NOMO-1 (cell line): ENCODE measurements around the gene WFDC9.
"Not testable (repeated sequence)": the region's sequence is repeated elsewhere in the genome, so short reads cannot be mapped to it uniquely, and the experiment has no call there.

ENCODE experiments used
- DNase-seq, 2 experiments: peaks; one replicate each; lab custom pipeline; 2025; ENCODE audit not compliant: unreplicated experiment in 2 of 2; lab: John Stamatoyannopoulos, UW

WFDC9 gene

DNA sequence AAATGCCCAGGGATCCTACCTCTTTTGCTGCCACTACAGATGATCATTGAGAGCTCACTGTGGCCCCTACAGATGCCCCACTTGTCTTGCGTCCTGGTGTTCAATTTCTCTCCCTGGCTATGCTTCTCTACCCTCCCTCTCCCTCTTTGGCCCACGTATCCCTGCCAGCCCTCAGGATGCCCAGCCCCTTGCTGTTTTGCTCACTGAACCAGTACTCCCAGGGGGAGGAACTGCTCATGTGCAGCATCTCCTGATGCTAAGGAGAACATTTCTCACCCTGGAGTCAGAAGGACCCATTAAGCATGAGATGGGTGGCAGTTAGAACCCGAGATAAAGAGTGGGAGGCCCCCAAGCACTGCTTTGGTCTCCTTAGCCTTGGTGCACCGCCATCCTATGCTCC lies at the start of gene WFDC9:
Gene WFDC9, minus strand, starts transcription at position 101 of the 400 bp plus-strand sequence. CDS start 21,103 bp downstream, outside the sequence.
- DNase-seq = no peak

- no peak for DNase-seq
These were observed 48.6 kb upstream of the WFDC9 start for GRCh38 chr20:45679650-45680049.

DNA sequence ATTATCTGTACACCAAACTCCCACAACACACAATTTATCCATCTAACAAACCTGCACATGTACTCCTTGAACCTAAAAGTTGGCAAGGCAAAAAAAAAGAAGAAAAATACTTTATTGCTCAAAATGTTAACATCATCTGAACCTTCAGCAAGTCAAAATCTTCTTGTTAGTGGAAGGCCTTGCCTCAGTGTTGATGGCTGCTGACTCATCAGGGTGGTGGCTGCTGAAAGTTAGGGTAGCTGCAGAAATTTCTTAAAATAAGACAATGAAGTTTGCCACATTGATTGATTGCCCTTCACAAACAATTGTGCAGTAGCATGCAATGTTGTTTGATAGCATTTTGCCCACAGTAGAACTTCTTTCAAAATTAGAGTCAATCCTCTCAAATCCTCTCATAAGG lies 41.7 kb upstream of the WFDC9 start:
- DNase-seq = peak; percentile 13 to 39

DNA sequence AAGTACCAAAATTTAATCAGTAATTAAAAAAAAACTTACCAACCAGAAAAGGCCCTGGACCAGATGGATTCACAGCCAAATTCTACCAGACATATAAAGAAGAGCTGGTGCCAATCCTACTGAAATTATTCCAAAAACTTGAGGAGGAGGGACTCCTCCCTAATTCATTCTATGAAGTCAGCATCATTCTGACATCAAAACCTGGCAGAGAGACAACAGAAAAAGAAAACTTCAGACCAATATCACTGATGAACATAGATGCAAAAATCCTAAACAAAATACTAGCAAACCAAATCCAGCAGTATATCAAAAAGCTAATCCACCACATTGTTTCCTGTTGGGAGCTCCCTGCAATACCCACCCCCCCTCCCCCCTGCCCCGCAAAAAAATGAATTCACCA lies 39.1 kb upstream of the WFDC9 start, which contains the start of gene WFDC11:
Gene WFDC11, minus strand, starts transcription at position 101 of the 400 bp plus-strand sequence. CDS start 19,639 bp downstream, outside the sequence.
- no peak for DNase-seq

DNA sequence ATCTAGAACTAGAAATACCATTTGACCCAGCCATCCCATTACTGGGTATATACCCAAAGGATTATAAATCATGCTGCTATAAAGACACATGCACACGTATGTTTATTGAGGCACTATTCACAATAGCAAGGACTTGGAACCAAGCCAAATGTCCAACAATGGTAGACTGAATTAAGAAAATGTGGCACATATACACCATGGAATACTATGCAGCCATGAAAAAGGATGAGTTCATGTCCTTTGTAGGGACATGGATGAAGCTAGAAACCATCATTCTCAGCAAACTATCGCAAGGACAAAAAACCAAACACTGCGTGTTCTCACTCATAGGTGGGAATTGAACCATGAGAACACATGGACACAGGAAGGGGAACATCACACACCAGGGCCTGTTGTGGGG lies 26.0 kb upstream of the WFDC9 start:
- not testable (repeated sequence) for DNase-seq

- not testable (repeated sequence) for DNase-seq
These were observed 20.6 kb upstream of the WFDC9 start for GRCh38 chr20:45651726-45652125.

- DNase-seq = no peak
These were observed 18.3 kb upstream of the WFDC9 start for GRCh38 chr20:45649312-45649863.

GRCh38 chr20:45647441-45648050 lies 16.5 kb upstream of the WFDC9 start:
- no peak for DNase-seq

DNA sequence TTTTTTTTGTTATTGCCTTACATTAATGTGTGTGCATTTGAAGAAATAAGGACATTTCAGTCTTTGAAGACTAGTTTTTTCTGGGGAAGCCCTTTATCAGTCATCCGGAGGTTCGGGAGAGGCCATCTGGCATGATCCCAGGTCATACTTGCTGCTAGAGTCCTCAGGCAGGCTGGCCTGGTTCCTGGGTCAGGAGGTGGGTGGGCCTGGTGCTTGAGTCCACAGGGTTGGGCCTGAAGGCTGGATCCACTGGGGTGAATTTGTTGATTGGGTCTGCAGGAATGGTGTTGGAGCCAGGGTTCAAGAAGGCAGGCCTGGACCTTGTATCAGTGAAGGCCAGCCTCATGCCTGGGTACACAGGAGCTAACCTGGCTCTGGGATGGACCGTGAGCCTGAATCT lies 15.8 kb upstream of the WFDC9 start:
- no peak for DNase-seq

DNA sequence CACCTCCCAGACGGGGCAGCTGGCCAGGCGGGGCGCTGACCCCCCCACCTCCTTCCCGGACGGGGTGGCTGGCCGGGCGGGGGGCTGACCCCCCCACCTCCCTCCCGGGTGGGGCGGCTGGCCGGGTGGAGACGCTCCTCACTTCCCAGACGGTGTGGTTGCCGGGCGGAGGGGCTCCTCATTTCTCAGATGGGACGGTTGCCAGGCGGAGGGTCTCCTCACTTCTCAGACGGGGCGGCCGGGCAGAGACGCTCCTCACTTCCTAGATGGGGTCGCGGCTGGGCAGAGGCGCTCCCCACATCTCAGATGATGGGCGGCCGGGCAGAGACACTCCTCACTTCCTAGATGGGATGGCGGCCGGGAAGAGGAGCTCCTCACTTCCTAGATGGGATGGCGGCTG lies 14.8 kb upstream of the WFDC9 start:
- DNase-seq = not testable (repeated sequence)

DNA sequence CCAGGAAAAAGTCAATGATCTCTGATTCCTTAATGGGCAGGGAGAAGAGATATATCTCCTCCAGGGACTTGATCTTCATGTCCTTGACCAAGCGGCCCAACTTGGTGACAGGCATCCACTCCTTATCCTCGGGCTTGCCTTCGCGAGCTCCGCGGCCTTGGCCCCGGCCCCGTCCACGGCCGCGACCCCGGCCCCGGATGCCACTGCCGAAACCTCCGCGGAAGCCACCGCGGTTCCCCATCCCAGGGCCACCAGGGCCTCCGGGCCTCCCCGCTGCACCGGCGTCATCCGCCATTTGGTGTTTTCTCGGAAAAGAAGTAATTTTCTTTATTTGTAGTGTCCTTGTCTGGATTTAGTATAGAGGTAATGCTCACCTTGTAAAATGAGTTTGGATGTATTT lies 10.0 kb upstream of the WFDC9 start:
- DNase-seq = not testable (repeated sequence)

- no peak for DNase-seq
These were observed 8.6 kb upstream of the WFDC9 start for GRCh38 chr20:45639687-45640086.

DNA sequence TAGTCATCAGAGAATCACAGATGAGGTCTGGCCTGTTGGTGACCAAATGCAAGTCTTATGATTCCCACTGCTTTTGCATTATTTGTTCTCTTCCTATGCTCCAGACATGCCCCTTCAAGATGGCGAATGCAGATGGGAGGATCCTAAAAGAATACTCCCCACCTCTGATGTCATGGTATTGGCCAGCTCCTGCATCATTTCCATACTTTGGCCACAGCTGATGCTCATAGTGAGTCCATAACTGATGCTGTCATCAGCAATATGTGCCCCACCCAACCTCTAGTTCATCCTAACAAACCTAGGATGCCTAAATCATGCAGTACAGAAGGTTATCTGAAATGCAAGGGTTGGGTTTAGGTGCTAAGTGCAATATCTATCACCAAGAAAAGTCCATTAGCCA lies 5.4 kb upstream of the WFDC9 start:
- no peak for DNase-seq

DNA sequence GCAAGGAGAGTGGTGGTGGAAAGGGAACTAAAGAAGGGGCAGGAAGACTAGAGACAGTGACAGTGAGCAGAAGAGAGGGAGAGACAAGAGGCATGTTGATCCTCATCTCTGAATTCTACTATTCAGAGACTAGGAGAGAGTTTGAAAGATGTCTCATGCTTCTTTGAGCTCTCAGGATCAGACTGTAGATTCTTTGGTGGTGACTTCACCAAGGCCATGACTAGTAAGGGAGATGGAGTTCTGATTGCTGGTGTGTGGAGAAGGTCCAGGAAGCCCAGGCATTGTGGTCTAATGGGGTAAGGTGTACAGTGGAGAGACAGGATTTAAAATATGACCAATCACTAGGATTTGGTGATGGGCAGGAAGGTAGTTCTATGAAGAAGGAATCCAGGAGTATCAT lies 713 bp downstream of the WFDC9 start:
- no peak for DNase-seq

GRCh38 chr20:45629496-45630100 lies 1.5 kb downstream of the WFDC9 start, which contains the start of gene WFDC10A:
TSS of gene WFDC10A (plus strand) at chr20:45629739. CDS start at chr20:45629814, 75 bp downstream.
- peak; percentile 76 to 87 for DNase-seq

DNA sequence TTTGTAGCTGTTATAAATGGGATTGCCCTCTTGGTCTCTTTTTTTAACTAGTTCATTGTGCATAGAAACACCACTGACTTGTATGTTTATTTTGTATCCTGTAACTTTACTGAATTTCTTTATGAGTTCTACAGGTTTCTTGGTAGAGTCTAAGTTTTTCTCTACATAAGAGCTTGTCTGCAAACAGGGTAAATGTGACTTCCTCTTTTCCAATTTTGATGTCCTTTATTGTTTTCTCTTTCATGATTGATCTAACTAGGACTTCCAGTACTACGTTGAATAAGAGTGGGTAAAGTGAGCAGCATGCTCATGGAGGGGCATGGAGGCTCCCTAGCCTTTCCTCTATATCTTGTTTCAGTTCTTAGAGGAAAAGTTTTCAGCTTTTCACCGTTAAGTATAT lies 4.5 kb downstream of the WFDC9 start:
- DNase-seq = no peak

DNA sequence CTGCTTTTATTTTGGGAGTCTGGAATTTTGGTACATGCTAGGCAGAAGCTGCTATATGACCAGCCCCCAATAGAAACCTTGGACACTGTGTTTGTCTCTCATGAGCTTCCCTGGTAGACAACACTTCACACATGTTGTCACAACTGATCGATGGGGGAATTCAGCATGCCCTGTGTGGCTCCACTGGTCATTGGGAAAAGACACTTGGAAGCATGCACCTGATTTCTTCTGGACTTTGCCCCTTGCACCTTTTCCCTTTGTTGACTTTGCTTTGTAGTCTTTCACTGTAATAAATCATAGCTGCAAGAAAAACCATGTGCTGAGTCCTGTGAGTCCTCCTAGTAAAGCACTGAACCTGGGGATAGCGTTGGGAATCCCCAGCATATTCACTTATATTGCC lies 9.5 kb downstream of the WFDC9 start:
- DNase-seq = no peak

- no peak for DNase-seq
These were observed 13.5 kb downstream of the WFDC9 start for GRCh38 chr20:45617591-45617990.

- no peak for DNase-seq
These were observed 18.8 kb downstream of the WFDC9 start for GRCh38 chr20:45612314-45612713.

- no peak for DNase-seq
These were observed 20.0 kb downstream of the WFDC9 start for GRCh38 chr20:45611054-45611453.

- DNase-seq = no peak
These were observed 23.3 kb downstream of the WFDC9 start for GRCh38 chr20:45607810-45608209.

DNA sequence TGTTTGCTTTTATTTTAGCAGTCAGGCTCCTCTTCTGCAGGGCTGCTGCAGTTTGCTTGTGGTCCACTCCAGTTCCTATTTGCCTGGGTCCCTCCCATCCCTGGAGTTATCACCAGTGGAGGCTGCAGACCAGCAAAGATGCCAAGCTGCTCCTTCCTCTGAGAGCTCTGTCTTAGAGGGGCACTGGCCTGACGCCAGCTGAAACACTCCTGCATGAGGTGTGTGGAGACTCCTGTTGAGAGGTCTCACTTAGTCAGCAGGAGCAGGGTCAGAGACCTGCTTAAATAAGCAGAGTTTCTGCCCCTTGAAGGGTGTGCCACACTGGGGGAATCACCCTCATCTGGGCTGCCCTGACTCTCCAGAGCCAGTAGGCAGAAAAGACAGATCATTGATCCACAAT lies 35.8 kb downstream of the WFDC9 start:
- DNase-seq = no peak
